ENCODE results near the gene ZNF107. TPM values are rescaled to one million over a fixed set of nuclear protein-coding genes. Genes with fewer than 3 reads are reported as not detected.

Gene ZNF107
- total and polyA plus RNA-seq, 2 of the 8 experiments (the other 6 are each of a cell fraction or from before 2014, with no cell fraction given), result 3.4 to 31.0 TPM

DNA sequence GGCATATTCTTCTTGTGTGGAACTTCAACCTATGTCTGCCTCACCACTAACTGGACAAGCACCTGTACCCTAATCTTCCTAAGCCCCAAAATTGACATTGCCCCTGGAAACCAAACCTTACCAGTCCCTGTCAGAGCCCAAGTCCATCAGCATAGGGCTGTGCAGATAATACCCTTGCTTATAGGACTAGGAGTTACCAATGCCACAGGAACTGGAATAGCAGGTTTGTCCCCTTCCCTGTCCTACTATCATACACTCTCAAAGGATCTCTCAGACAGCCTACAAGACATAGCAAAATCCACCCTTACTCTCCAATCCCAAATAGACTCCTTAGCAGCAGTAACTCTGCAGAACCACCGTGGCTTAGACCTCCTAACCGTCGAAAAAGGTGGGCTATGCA lies 19.8 kb downstream of the ZNF107 start:
- Histone ChIP-seq H3K9me3 (ENCODE audit: insufficient read depth in 2 of 2, low read depth in 1 of 2, low read length in 1 of 2) (no peaks in the 10 kb centered on the region), H2BK5ac (ENCODE audit: low read depth, low read length) (no peak overlapping the region), H4K20me1 (replicated peaks in 1 of 2; ENCODE audit: control insufficient read depth in 1 of 2, insufficient read depth in 2 of 2, low read length in 2 of 2) (peaks cover 0 to 4% of the 10 kb centered on the region in 2 experiments), H3K27ac (ENCODE audit: low read depth, low read length) (no peak overlapping the region), H2BK20ac (ENCODE audit: low read length) (no peak overlapping the region), H3K18ac (ENCODE audit: extremely low read depth, low read length) (no peak overlapping the region), H3K79me1 (ENCODE audit: low read depth, low read length) (peaks cover 3% of the 10 kb centered on the region; the same call in 1 of the 2 replicates), H3K4me1 (replicated peaks in 1 of 4; ENCODE audit: control insufficient read depth in 3 of 4, insufficient read depth in 4 of 4, low read length in 3 of 4) (peaks cover 0 to 2% (median 0%) of the 10 kb centered on the region in 4 experiments; a peak in 1 of 7 replicates), H3K56ac (replicated peaks; ENCODE audit: insufficient read length, low read depth, low read length) (no peak overlapping the region), H3K4ac (replicated peaks; ENCODE audit: insufficient read length, low read depth, low read length) (no peak overlapping the region), H4K91ac (replicated peaks; ENCODE audit: insufficient read length, low read length) (no peak overlapping the region), H2AK5ac (ENCODE audit: low read depth, low read length) (no peak overlapping the region), H3K36me3 (ENCODE audit: control insufficient read depth in 2 of 4, insufficient read depth in 4 of 4, low read length in 3 of 4) (peaks cover 0 to 33% (median 11%) of the 10 kb centered on the region in 4 experiments; a peak in 7 of 8 replicates), H3K79me2 (ENCODE audit: control insufficient read depth in 1 of 2, insufficient read depth in 2 of 2, low read length in 2 of 2) (peaks cover 0 to 12% of the 10 kb centered on the region in 2 experiments; a peak in 2 of 4 replicates), H2AFZ (ENCODE audit: low read length) (no peak overlapping the region), H2BK12ac (ENCODE audit: low read depth, low read length) (no peak overlapping the region), H4K8ac (ENCODE audit: extremely low read depth, insufficient read depth, low read length) (no peak overlapping the region), H3K27me3 (replicated peaks in 1 of 4; ENCODE audit: control insufficient read depth in 3 of 4, extremely low read depth in 1 of 4, insufficient read depth in 3 of 4, low read length in 3 of 4) (no peaks in the 10 kb centered on the region), H3K4me3 (ENCODE audit: extremely low read depth in 1 of 4, insufficient read depth in 2 of 4, low read depth in 3 of 4, low read length in 4 of 4) (no peak overlapping the region), H3K9ac (replicated peaks in 1 of 4; ENCODE audit: extremely low read depth in 1 of 4, low read depth in 3 of 4, low read length in 3 of 4) (no peak overlapping the region), H3K23me2 (ENCODE audit: low read depth, low read length) (peaks cover 1% of the 10 kb centered on the region; the same call in 1 of the 2 replicates), H4K5ac (ENCODE audit: insufficient read length, low read depth, low read length) (no peak overlapping the region), H3K14ac (ENCODE audit: insufficient read length) (no peak overlapping the region), H2BK120ac (replicated peaks; ENCODE audit: low read depth, low read length) (no peak overlapping the region), H3K23ac (ENCODE audit: insufficient read length) (no peak overlapping the region), H3K4me2 (ENCODE audit: insufficient read depth in 1 of 2, low read depth in 2 of 2, low read length in 2 of 2) (no peak overlapping the region), H2BK15ac (ENCODE audit: low read length) (no peak overlapping the region)
- ChIA-PET POLR2A (ENCODE audit: partially characterized antibody) (interaction anchor here (1.6 kb wide), 1 partner anchor 19 kb away, joined by 11 read pairs; the partner anchor contains the start of gene ZNF107), CTCF (ENCODE audit: partially characterized antibody) (interaction anchor here (1.0 to 1.6 kb wide), 3 partner anchors 10 to 33 kb away, joined by 3 to 6 read pairs (median 3); no protein-coding TSS in a partner anchor)
- DNase-seq (ENCODE audit: low read depth in 1 of 2, low spot score in 2 of 2) (no peak), FAIRE-seq (no peak)
- 73% methylated on average over 3 of the region's 3 CpGs; no CpG with 5 or more reads in 1 of the 2 experiments for WGBS, 2 experiments (ENCODE audit: extremely low coverage in 1 of 2, insufficient coverage in 1 of 2, insufficient read length in 1 of 2, insufficient replicate concordance in 2 of 2, low coverage in 1 of 2, low lambda C conversion rate in 2 of 2, missing lambda C conversion rate in 1 of 2)
- TF ChIP-seq CHD2 (IDR thresholded peaks at IDR 0.05; ENCODE audit: low read length), result no peak
- TF ChIP-seq TAF7 (optimal IDR thresholded peaks at IDR 0.05; ENCODE audit: borderline replicate concordance, low read depth, low read length), result no peak
- TF ChIP-seq EGR1 (IDR thresholded peaks at IDR 0.05; ENCODE audit: borderline replicate concordance, low read depth, low read length), result no peak
- TF ChIP-seq TCF12 (IDR thresholded peaks at IDR 0.05; ENCODE audit: low read depth, low read length), result no peak
- TF ChIP-seq SAP30 (IDR thresholded peaks at IDR 0.05; ENCODE audit: insufficient read depth, insufficient replicate concordance, low read length), result no peak
- TF ChIP-seq, protein P1, sequence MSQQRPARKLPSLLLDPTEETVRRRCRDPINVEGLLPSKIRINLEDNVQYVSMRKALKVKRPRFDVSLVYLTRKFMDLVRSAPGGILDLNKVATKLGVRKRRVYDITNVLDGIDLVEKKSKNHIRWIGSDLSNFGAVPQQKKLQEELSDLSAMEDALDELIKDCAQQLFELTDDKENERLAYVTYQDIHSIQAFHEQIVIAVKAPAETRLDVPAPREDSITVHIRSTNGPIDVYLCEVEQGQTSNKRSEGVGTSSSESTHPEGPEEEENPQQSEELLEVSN (IDR thresholded peaks at IDR 0.05), result no peak
- TF ChIP-seq, protein P2, sequence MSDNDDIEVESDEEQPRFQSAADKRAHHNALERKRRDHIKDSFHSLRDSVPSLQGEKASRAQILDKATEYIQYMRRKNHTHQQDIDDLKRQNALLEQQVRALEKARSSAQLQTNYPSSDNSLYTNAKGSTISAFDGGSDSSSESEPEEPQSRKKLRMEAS (IDR thresholded peaks at IDR 0.05), result no peak
- TF ChIP-seq, protein P3, sequence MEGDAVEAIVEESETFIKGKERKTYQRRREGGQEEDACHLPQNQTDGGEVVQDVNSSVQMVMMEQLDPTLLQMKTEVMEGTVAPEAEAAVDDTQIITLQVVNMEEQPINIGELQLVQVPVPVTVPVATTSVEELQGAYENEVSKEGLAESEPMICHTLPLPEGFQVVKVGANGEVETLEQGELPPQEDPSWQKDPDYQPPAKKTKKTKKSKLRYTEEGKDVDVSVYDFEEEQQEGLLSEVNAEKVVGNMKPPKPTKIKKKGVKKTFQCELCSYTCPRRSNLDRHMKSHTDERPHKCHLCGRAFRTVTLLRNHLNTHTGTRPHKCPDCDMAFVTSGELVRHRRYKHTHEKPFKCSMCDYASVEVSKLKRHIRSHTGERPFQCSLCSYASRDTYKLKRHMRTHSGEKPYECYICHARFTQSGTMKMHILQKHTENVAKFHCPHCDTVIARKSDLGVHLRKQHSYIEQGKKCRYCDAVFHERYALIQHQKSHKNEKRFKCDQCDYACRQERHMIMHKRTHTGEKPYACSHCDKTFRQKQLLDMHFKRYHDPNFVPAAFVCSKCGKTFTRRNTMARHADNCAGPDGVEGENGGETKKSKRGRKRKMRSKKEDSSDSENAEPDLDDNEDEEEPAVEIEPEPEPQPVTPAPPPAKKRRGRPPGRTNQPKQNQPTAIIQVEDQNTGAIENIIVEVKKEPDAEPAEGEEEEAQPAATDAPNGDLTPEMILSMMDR (IDR thresholded peaks at IDR 0.05; ENCODE audit: control extremely low read depth in 1 of 3, insufficient read depth in 1 of 3, low read depth in 1 of 3, low read length in 3 of 3), result no peak
- TF ChIP-seq POU5F1 (IDR thresholded peaks at IDR 0.05; ENCODE audit: low read depth, low read length), result no peak
- no peak for TF ChIP-seq BCL11A (IDR thresholded peaks at IDR 0.05; ENCODE audit: low read depth in 2 of 2, low read length in 2 of 2)
